GM08714 (cell line): ENCODE data around the gene SKAP1.
"Not testable (repeated sequence)": the region's sequence is repeated elsewhere in the genome, so short reads cannot be mapped to it uniquely, and the experiment has no call there.

Experiments
- H3K4me3 ChIP-seq: fragments of 200-500 bp; sonication (Bioruptor generic); 2 replicates; pipeline ENCODE4 v1.5.1; 2014; ENCODE audit warnings: mild to moderate bottlenecking, low read length, inconsistent platforms
- ZNF274 ChIP-seq: IDR thresholded peaks from 2 replicates; pipeline ENCODE4 v1.6.1; 2012; ENCODE audit warnings: mild to moderate bottlenecking, low read depth, low read length

Gene SKAP1

GRCh38 chr17:48439875-48440505, 10.0 kb upstream of the SKAP1 start:
- TF ChIP-seq ZNF274, result no peak
- peak overlapping the region; percentile 1; the same call in 1 of the 2 replicates for H3K4me3 ChIP-seq

GRCh38 chr17:48439110-48439850, 9.3 kb upstream of the SKAP1 start:
- TF ChIP-seq ZNF274, result no peak
- H3K4me3 ChIP-seq, result peak overlapping the region; percentile 1; the same call in 1 of the 2 replicates

GRCh38 chr17:48438516-48439061, 8.6 kb upstream of the SKAP1 start:
- TF ChIP-seq ZNF274, result no peak

GRCh38 chr17:48433896-48434295, 3.9 kb upstream of the SKAP1 start:
- TF ChIP-seq ZNF274, result no peak
- no peak overlapping the region for H3K4me3 ChIP-seq

More at GRCh38 chr17:48438516-48439061, 8.6 kb upstream of the SKAP1 start:
- H3K4me3 ChIP-seq, result no peak overlapping the region

GRCh38 chr17:48432820-48433775, 3.1 kb upstream of the SKAP1 start:
- no peak overlapping the region for H3K4me3 ChIP-seq
- TF ChIP-seq ZNF274, result no peak

- H3K4me3 ChIP-seq, result peak overlapping the region; percentile 73
- no peak for TF ChIP-seq ZNF274
Measured at GRCh38 chr17:48429156-48429555, 858 bp downstream of the SKAP1 start.

- H3K4me3 ChIP-seq, result 0 out of 2 replicates have a peak overlapping the region, but pooled peaks have one; percentile 9
- TF ChIP-seq ZNF274, result no peak
Measured at GRCh38 chr17:48427598-48427997, 2.4 kb downstream of the SKAP1 start.

GRCh38 chr17:48426761-48427500, 3.1 kb downstream of the SKAP1 start:
- TF ChIP-seq ZNF274, result no peak
- H3K4me3 ChIP-seq, result no peak overlapping the region

- no peak overlapping the region for H3K4me3 ChIP-seq
- TF ChIP-seq ZNF274, result no peak
Measured at GRCh38 chr17:48426019-48426665, 3.9 kb downstream of the SKAP1 start.

- H3K4me3 ChIP-seq, result not testable (repeated sequence)
Measured at GRCh38 chr17:48422060-48422459, 8.0 kb downstream of the SKAP1 start.

GRCh38 chr17:48420823-48421222, 9.2 kb downstream of the SKAP1 start:
- no peak overlapping the region for H3K4me3 ChIP-seq
- no peak for TF ChIP-seq ZNF274

- no peak overlapping the region for H3K4me3 ChIP-seq
- TF ChIP-seq ZNF274, result no peak
Measured at GRCh38 chr17:48416971-48417370, 13.0 kb downstream of the SKAP1 start.
